ENCODE data around the gene TYW5. TPM values are rescaled to one million over a fixed set of nuclear protein-coding genes. Genes with fewer than 3 reads are reported as not detected.

TYW5 gene
- polyA plus RNA-seq, 3 donors, result 2.0 to 3.0 (median 2.7) TPM

- no peak overlapping the region for H3K27ac ChIP-seq (ENCODE audit: low read depth, low read length)
- WGBS, 3 donors, result 62 to 76% (median 68%) methylated on average over 5 of the region's 5 CpGs
Observed at GRCh38 chr2:199979398-199979797, 24.1 kb upstream of the TYW5 start.

- no peak overlapping the region for H3K27ac ChIP-seq (ENCODE audit: low read depth, low read length)
Observed at GRCh38 chr2:199977984-199978415, 22.7 kb upstream of the TYW5 start.

GRCh38 chr2:199975273-199975895 lies 20.1 kb upstream of the TYW5 start:
- 91 to 92% (median 91%) methylated on average over 3 of the region's 3 CpGs for WGBS, 3 donors

GRCh38 chr2:199973703-199974102 lies 18.4 kb upstream of the TYW5 start:
- WGBS, 3 donors, result 12 to 31% (median 29%) methylated on average over 2 of the region's 2 CpGs
- H3K27ac ChIP-seq (ENCODE audit: low read depth, low read length), result no peak overlapping the region

More at GRCh38 chr2:199975273-199975895, 20.1 kb upstream of the TYW5 start:
- H3K27ac ChIP-seq (ENCODE audit: low read depth, low read length), result no peak overlapping the region

GRCh38 chr2:199972088-199972626 lies 16.9 kb upstream of the TYW5 start:
- 70 to 91% (median 88%) methylated on average over 6 of the region's 6 CpGs for WGBS, 3 donors

GRCh38 chr2:199968126-199968525 lies 12.8 kb upstream of the TYW5 start:
- WGBS, 3 donors, result 90 to 95% (median 94%) methylated on average over 1 of the region's 1 CpG
- no peak overlapping the region for H3K27ac ChIP-seq (ENCODE audit: low read depth, low read length)

More at GRCh38 chr2:199972088-199972626, 16.9 kb upstream of the TYW5 start:
- H3K27ac ChIP-seq (ENCODE audit: low read depth, low read length), result no peak overlapping the region

- 86 to 97% (median 94%) methylated on average over 1 of the region's 1 CpG for WGBS, 3 donors
- H3K27ac ChIP-seq (ENCODE audit: low read depth, low read length), result no peak overlapping the region
Observed at GRCh38 chr2:199966976-199967375, 11.7 kb upstream of the TYW5 start.

- no peak overlapping the region for H3K27ac ChIP-seq (ENCODE audit: low read depth, low read length)
- 66 to 78% (median 74%) methylated on average over 2 of the region's 2 CpGs for WGBS, 3 donors
Observed at GRCh38 chr2:199966405-199966804, 11.1 kb upstream of the TYW5 start.

GRCh38 chr2:199962203-199962602 lies 6.9 kb upstream of the TYW5 start:
- no peak overlapping the region for H3K27ac ChIP-seq (ENCODE audit: low read depth, low read length)
- 88 to 98% (median 94%) methylated on average over 2 of the region's 2 CpGs for WGBS, 3 donors

- H3K27ac ChIP-seq (ENCODE audit: low read depth, low read length), result no peak overlapping the region
- WGBS, 3 donors, result 85 to 96% (median 93%) methylated on average over 4 of the region's 4 CpGs
Observed at GRCh38 chr2:199958014-199958413, 2.7 kb upstream of the TYW5 start.

GRCh38 chr2:199956062-199956380 lies 730 bp upstream of the TYW5 start:
- H3K27ac ChIP-seq (ENCODE audit: low read depth, low read length), result no peak overlapping the region
- WGBS, 3 donors, result 0 to 1% (median 1%) methylated on average over 9 to 10 of the region's 10 CpGs

GRCh38 chr2:199955007-199955338 lies 318 bp downstream of the TYW5 start:
- no peak overlapping the region for H3K27ac ChIP-seq (ENCODE audit: low read depth, low read length)
- 0 to 1% (median 0%) methylated on average over 13 of the region's 13 CpGs for WGBS, 3 donors

- WGBS, 3 donors, result 53 to 64% (median 56%) methylated on average over 1 of the region's 1 CpG
Observed at GRCh38 chr2:199951023-199951422, 4.3 kb downstream of the TYW5 start.

GRCh38 chr2:199950396-199950795 lies 4.9 kb downstream of the TYW5 start:
- no peak overlapping the region for H3K27ac ChIP-seq (ENCODE audit: low read depth, low read length)
- WGBS, 3 donors, result 91 to 94% (median 92%) methylated on average over 5 of the region's 5 CpGs

More at GRCh38 chr2:199951023-199951422, 4.3 kb downstream of the TYW5 start:
- no peak overlapping the region for H3K27ac ChIP-seq (ENCODE audit: low read depth, low read length)

- H3K27ac ChIP-seq (ENCODE audit: low read depth, low read length), result no peak overlapping the region
Observed at GRCh38 chr2:199946836-199947235, 8.5 kb downstream of the TYW5 start.

- 72 to 97% (median 78%) methylated on average over 1 of the region's 1 CpG for WGBS, 3 donors
- H3K27ac ChIP-seq (ENCODE audit: low read depth, low read length), result no peak overlapping the region
Observed at GRCh38 chr2:199946196-199946595, 9.1 kb downstream of the TYW5 start.

- no peak overlapping the region for H3K27ac ChIP-seq (ENCODE audit: low read depth, low read length)
- 87 to 97% (median 93%) methylated on average over 4 of the region's 4 CpGs for WGBS, 3 donors
Observed at GRCh38 chr2:199943373-199943772, 11.9 kb downstream of the TYW5 start.

GRCh38 chr2:199940373-199940772 lies 14.9 kb downstream of the TYW5 start:
- H3K27ac ChIP-seq (ENCODE audit: low read depth, low read length), result no peak overlapping the region
- 82 to 94% (median 89%) methylated on average over 2 of the region's 2 CpGs for WGBS, 3 donors

- H3K27ac ChIP-seq (ENCODE audit: low read depth, low read length), result no peak overlapping the region
- WGBS, 3 donors, result 28 to 91% (median 82%) methylated on average over 2 of the region's 2 CpGs
Observed at GRCh38 chr2:199936554-199936953, 18.7 kb downstream of the TYW5 start.

- no peak overlapping the region for H3K27ac ChIP-seq (ENCODE audit: low read depth, low read length)
- 68 to 76% (median 75%) methylated on average over 3 of the region's 3 CpGs for WGBS, 3 donors
Observed at GRCh38 chr2:199933466-199933865, 21.8 kb downstream of the TYW5 start.
